SH-SY5Y (cell line): Measurements from ENCODE around the gene OSBPL9.

Experiments
- GATA2 ChIP-seq: IDR thresholded peaks from 2 replicates; pipeline ENCODE4 v1.6.1; 2011; ENCODE audit warnings: mild to moderate bottlenecking, low read depth, low read length
- GATA3 ChIP-seq: IDR thresholded peaks from 2 replicates; pipeline ENCODE4 v1.6.1; 2011; ENCODE audit warnings: low read depth, mild to moderate bottlenecking, low read length, moderate library complexity

- TF ChIP-seq GATA2 (no peak), GATA3 (no peak)
Measured at GRCh38 chr1:51641096-51641495, 24.2 kb downstream of the OSBPL9 start.
